Breast epithelium (tissue), 3 donors: ENCODE data around the gene NUP50.

ENCODE experiments used
- POLR2AphosphoS5 ChIP-seq, 3 donors: sonication (generic); formaldehyde crosslinking; IDR thresholded peaks; one replicate each; pipeline ENCODE4 v1.6.1; 2017; ENCODE audit warnings: antibody characterized with exemption in 3 of 3
- TF ChIP-seq, protein P1 (sequence below), 3 donors: fragments of 450-650 bp; IDR thresholded peaks; one replicate each; pipeline ENCODE4 v1.5.1; 2016 to 2017; ENCODE audit warnings: antibody characterized with exemption in 3 of 3, mild to moderate bottlenecking in 3 of 3, moderate library complexity in 3 of 3

DNA sequence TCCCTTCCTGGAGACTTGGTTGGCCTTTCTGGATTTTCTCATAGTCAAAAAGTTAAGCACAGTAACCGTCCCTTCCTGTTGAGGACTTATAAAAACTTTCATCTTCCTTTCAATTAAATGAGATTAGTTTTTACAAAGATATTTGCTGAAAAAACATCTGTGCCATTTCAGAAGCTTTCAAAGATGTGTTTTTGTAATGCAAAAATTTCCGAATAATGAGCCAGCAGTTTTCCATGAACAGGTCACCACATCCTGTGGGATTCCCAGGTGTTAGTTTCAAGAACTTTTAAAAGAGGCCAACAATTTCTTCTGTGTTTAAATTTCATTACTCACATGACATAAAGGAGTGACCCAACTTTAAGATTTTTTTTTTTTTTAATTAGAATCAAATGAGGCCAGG is 18.0 kb downstream of the NUP50 start:
- TF ChIP-seq, protein P1, sequence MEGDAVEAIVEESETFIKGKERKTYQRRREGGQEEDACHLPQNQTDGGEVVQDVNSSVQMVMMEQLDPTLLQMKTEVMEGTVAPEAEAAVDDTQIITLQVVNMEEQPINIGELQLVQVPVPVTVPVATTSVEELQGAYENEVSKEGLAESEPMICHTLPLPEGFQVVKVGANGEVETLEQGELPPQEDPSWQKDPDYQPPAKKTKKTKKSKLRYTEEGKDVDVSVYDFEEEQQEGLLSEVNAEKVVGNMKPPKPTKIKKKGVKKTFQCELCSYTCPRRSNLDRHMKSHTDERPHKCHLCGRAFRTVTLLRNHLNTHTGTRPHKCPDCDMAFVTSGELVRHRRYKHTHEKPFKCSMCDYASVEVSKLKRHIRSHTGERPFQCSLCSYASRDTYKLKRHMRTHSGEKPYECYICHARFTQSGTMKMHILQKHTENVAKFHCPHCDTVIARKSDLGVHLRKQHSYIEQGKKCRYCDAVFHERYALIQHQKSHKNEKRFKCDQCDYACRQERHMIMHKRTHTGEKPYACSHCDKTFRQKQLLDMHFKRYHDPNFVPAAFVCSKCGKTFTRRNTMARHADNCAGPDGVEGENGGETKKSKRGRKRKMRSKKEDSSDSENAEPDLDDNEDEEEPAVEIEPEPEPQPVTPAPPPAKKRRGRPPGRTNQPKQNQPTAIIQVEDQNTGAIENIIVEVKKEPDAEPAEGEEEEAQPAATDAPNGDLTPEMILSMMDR (IDR thresholded peaks at IDR 0.05), result no peak
- no peak for TF ChIP-seq POLR2AphosphoS5 (IDR thresholded peaks at IDR 0.05)
